ENCODE data around the gene MAPRE2.
A peak's percentile ranks its signal among the peaks of the same experiment; 100 is the strongest.

Gene MAPRE2

GRCh38 chr18:35038881-35039491 lies 2.2 kb upstream of the MAPRE2 start:
- no peak overlapping the region for H3K9ac ChIP-seq (ENCODE audit: low read depth, low read length)
- peaks cover 15% of the 10 kb centered on the region; the same call in 1 of the 2 replicates for H3K4me1 ChIP-seq (ENCODE audit: insufficient read depth, low read length)
- H3K4me3 ChIP-seq (ENCODE audit: low read length), result no peak overlapping the region
- H3K36me3 ChIP-seq (ENCODE audit: insufficient read depth, low read depth, low read length), result no peaks in the 10 kb centered on the region
- H3K27ac ChIP-seq (ENCODE audit: low read length), result no peak overlapping the region
- no peaks in the 10 kb centered on the region for H3K27me3 ChIP-seq (ENCODE audit: insufficient read depth, low read length)
- H3K9me3 ChIP-seq (ENCODE audit: insufficient read depth, low read depth, low read length), result no peaks in the 10 kb centered on the region

GRCh38 chr18:35040638-35040987 lies 600 bp upstream of the MAPRE2 start:
- Histone ChIP-seq H3K27me3 (ENCODE audit: insufficient read depth, low read length) (no peaks in the 10 kb centered on the region), H3K9me3 (ENCODE audit: insufficient read depth, low read depth, low read length) (no peaks in the 10 kb centered on the region), H3K4me3 (ENCODE audit: low read length) (peak overlapping the region; percentile 93), H3K36me3 (ENCODE audit: insufficient read depth, low read depth, low read length) (no peaks in the 10 kb centered on the region), H3K9ac (ENCODE audit: low read depth, low read length) (peak overlapping the region; percentile 66; the same call in 1 of the 2 replicates), H3K27ac (ENCODE audit: low read length) (no peak overlapping the region), H3K4me1 (ENCODE audit: insufficient read depth, low read length) (peaks cover 15% of the 10 kb centered on the region; the same call in 1 of the 2 replicates)

- peaks cover 19% of the 10 kb centered on the region; the same call in 1 of the 2 replicates for H3K4me1 ChIP-seq (ENCODE audit: insufficient read depth, low read length)
- H3K9ac ChIP-seq (ENCODE audit: low read depth, low read length), result peak overlapping the region; percentile 81
- no peaks in the 10 kb centered on the region for H3K27me3 ChIP-seq (ENCODE audit: insufficient read depth, low read length)
- H3K9me3 ChIP-seq (ENCODE audit: insufficient read depth, low read depth, low read length), result no peaks in the 10 kb centered on the region
- no peaks in the 10 kb centered on the region for H3K36me3 ChIP-seq (ENCODE audit: insufficient read depth, low read depth, low read length)
- H3K4me3 ChIP-seq (ENCODE audit: low read length), result peak overlapping the region; percentile 93
- no peak overlapping the region for H3K27ac ChIP-seq (ENCODE audit: low read length)
These were observed 688 bp downstream of the MAPRE2 start for GRCh38 chr18:35041815-35042387.

- Histone ChIP-seq H3K27ac (ENCODE audit: low read length) (no peak overlapping the region), H3K9me3 (ENCODE audit: insufficient read depth, low read depth, low read length) (no peaks in the 10 kb centered on the region), H3K4me1 (ENCODE audit: insufficient read depth, low read length) (peaks cover 19% of the 10 kb centered on the region; the same call in 1 of the 2 replicates), H3K4me3 (ENCODE audit: low read length) (peak overlapping the region; percentile 93), H3K9ac (ENCODE audit: low read depth, low read length) (peak overlapping the region; percentile 81; the same call in 1 of the 2 replicates), H3K36me3 (ENCODE audit: insufficient read depth, low read depth, low read length) (no peaks in the 10 kb centered on the region), H3K27me3 (ENCODE audit: insufficient read depth, low read length) (no peaks in the 10 kb centered on the region)
These were observed 1.3 kb downstream of the MAPRE2 start for GRCh38 chr18:35042389-35043071.

- H3K9ac ChIP-seq (ENCODE audit: low read depth, low read length), result no peak overlapping the region
- H3K9me3 ChIP-seq (ENCODE audit: insufficient read depth, low read depth, low read length), result no peaks in the 10 kb centered on the region
- H3K4me3 ChIP-seq (ENCODE audit: low read length), result peak overlapping the region; percentile 93; the same call in 1 of the 2 replicates
These were observed 2.0 kb downstream of the MAPRE2 start for GRCh38 chr18:35043207-35043606.

GRCh38 chr18:35045121-35045520 lies 3.9 kb downstream of the MAPRE2 start:
- Histone ChIP-seq H3K9ac (ENCODE audit: low read depth, low read length) (no peak overlapping the region), H3K4me3 (ENCODE audit: low read length) (no peak overlapping the region)

More at GRCh38 chr18:35043207-35043606, 2.0 kb downstream of the MAPRE2 start:
- Histone ChIP-seq H3K4me1 (ENCODE audit: insufficient read depth, low read length) (peaks cover 19% of the 10 kb centered on the region; the same call in 1 of the 2 replicates), H3K27ac (ENCODE audit: low read length) (no peak overlapping the region), H3K27me3 (ENCODE audit: insufficient read depth, low read length) (no peaks in the 10 kb centered on the region), H3K36me3 (ENCODE audit: insufficient read depth, low read depth, low read length) (no peaks in the 10 kb centered on the region)

GRCh38 chr18:35045806-35046205 lies 4.6 kb downstream of the MAPRE2 start:
- no peaks in the 10 kb centered on the region for H3K36me3 ChIP-seq (ENCODE audit: insufficient read depth, low read depth, low read length)
- peaks cover 22% of the 10 kb centered on the region; the same call in 1 of the 2 replicates for H3K4me1 ChIP-seq (ENCODE audit: insufficient read depth, low read length)

More at GRCh38 chr18:35045121-35045520, 3.9 kb downstream of the MAPRE2 start:
- H3K36me3 ChIP-seq (ENCODE audit: insufficient read depth, low read depth, low read length), result no peaks in the 10 kb centered on the region
- no peaks in the 10 kb centered on the region for H3K27me3 ChIP-seq (ENCODE audit: insufficient read depth, low read length)
- no peaks in the 10 kb centered on the region for H3K9me3 ChIP-seq (ENCODE audit: insufficient read depth, low read depth, low read length)
- peaks cover 19% of the 10 kb centered on the region; the same call in 1 of the 2 replicates for H3K4me1 ChIP-seq (ENCODE audit: insufficient read depth, low read length)
- no peak overlapping the region for H3K27ac ChIP-seq (ENCODE audit: low read length)

GRCh38 chr18:35047697-35048292 lies 6.6 kb downstream of the MAPRE2 start:
- Histone ChIP-seq H3K9me3 (ENCODE audit: insufficient read depth, low read depth, low read length) (no peaks in the 10 kb centered on the region), H3K27ac (ENCODE audit: low read length) (no peak overlapping the region), H3K9ac (ENCODE audit: low read depth, low read length) (no peak overlapping the region), H3K4me1 (ENCODE audit: insufficient read depth, low read length) (peaks cover 25% of the 10 kb centered on the region), H3K36me3 (ENCODE audit: insufficient read depth, low read depth, low read length) (no peaks in the 10 kb centered on the region), H3K4me3 (ENCODE audit: low read length) (no peak overlapping the region), H3K27me3 (ENCODE audit: insufficient read depth, low read length) (no peaks in the 10 kb centered on the region)

More at GRCh38 chr18:35045806-35046205, 4.6 kb downstream of the MAPRE2 start:
- Histone ChIP-seq H3K27me3 (ENCODE audit: insufficient read depth, low read length) (no peaks in the 10 kb centered on the region), H3K27ac (ENCODE audit: low read length) (no peak overlapping the region), H3K9ac (ENCODE audit: low read depth, low read length) (no peak overlapping the region), H3K4me3 (ENCODE audit: low read length) (no peak overlapping the region), H3K9me3 (ENCODE audit: insufficient read depth, low read depth, low read length) (no peaks in the 10 kb centered on the region)

GRCh38 chr18:35049111-35050027 lies 8.2 kb downstream of the MAPRE2 start:
- Histone ChIP-seq H3K4me3 (ENCODE audit: low read length) (no peak overlapping the region), H3K36me3 (ENCODE audit: insufficient read depth, low read depth, low read length) (no peaks in the 10 kb centered on the region), H3K4me1 (ENCODE audit: insufficient read depth, low read length) (peaks cover 16% of the 10 kb centered on the region), H3K9me3 (ENCODE audit: insufficient read depth, low read depth, low read length) (no peaks in the 10 kb centered on the region), H3K27me3 (ENCODE audit: insufficient read depth, low read length) (no peaks in the 10 kb centered on the region), H3K27ac (ENCODE audit: low read length) (no peak overlapping the region), H3K9ac (ENCODE audit: low read depth, low read length) (no peak overlapping the region)

- Histone ChIP-seq H3K27me3 (ENCODE audit: insufficient read depth, low read length) (no peaks in the 10 kb centered on the region), H3K4me1 (ENCODE audit: insufficient read depth, low read length) (peaks cover 16% of the 10 kb centered on the region), H3K27ac (ENCODE audit: low read length) (no peak overlapping the region), H3K9ac (ENCODE audit: low read depth, low read length) (no peak overlapping the region), H3K36me3 (ENCODE audit: insufficient read depth, low read depth, low read length) (no peaks in the 10 kb centered on the region), H3K4me3 (ENCODE audit: low read length) (no peak overlapping the region), H3K9me3 (ENCODE audit: insufficient read depth, low read depth, low read length) (no peaks in the 10 kb centered on the region)
These were observed 8.9 kb downstream of the MAPRE2 start for GRCh38 chr18:35050028-35050546.
